ENCODE data around the gene FBN1.

FBN1 gene

GRCh38 chr15:48645558-48646330 is at the start of gene FBN1:
Gene FBN1 (minus strand): TSS chr15:48645709. CDS start chr15:48644769, 940 bp downstream.
- Histone ChIP-seq H4K20me1 (ENCODE audit: insufficient read depth, low read length) (no peaks in the 10 kb centered on the region), H3K9ac (ENCODE audit: low read length) (peak within 1 kb of the TSS; percentile 61), H3K4me1 (ENCODE audit: low read length) (peaks cover 7% of the 10 kb centered on the region), H3K4me2 (ENCODE audit: low read length) (peak within 1 kb of the TSS; percentile 100), H2AFZ (ENCODE audit: low read depth, low read length) (peak within 1 kb of the TSS; percentile 75), H3K27me3 (ENCODE audit: low read depth, low read length) (peaks cover 12% of the 10 kb centered on the region), H3K9me3 (ENCODE audit: insufficient read depth, low read length) (no peaks in the 10 kb centered on the region), H3K79me2 (ENCODE audit: low read length) (no peaks in the 10 kb centered on the region), H3K27ac (ENCODE audit: low read length) (no peak within 1 kb of the TSS), H3K4me3 (ENCODE audit: low read length) (peak within 1 kb of the TSS; percentile 88), H3K36me3 (replicated peaks; ENCODE audit: low read depth, low read length) (no peaks in the 10 kb centered on the region)
- TF ChIP-seq CTCF (IDR thresholded peaks at IDR 0.05; ENCODE audit: low read depth, low read length): no peak
- TF ChIP-seq EZH2phosphoT487 (IDR thresholded peaks at IDR 0.05; ENCODE audit: low read depth): no peak

DNA sequence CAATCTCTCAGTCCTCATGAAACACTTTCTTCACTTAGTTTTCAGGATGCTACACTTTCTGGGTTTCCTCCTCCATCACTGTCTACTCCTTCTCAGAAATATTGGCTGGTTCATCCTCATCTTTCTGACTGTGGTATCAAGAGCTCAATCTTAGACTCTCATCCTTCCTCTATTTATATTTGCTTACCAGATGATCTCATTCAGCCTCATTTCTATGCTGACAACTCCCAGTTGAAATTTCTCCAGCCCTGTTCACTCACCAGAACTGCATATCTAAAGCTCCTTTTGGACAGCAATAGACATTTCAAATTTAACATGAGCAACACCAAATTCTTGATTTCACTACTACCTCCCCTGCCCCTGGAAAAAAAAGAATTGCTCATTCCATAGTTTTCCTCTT is 48.0 kb upstream of the FBN1 start:
- Histone ChIP-seq H2AFZ (ENCODE audit: low read depth, low read length) (no peak overlapping the region), H3K9ac (ENCODE audit: low read length) (no peak overlapping the region), H3K4me3 (ENCODE audit: low read length) (no peak overlapping the region), H3K4me2 (ENCODE audit: low read length) (no peak overlapping the region), H3K4me1 (ENCODE audit: low read length) (peaks cover 9% of the 10 kb centered on the region), H3K79me2 (ENCODE audit: low read length) (no peaks in the 10 kb centered on the region), H4K20me1 (ENCODE audit: insufficient read depth, low read length) (no peaks in the 10 kb centered on the region), H3K36me3 (replicated peaks; ENCODE audit: low read depth, low read length) (peaks cover 5% of the 10 kb centered on the region), H3K27ac (ENCODE audit: low read length) (no peak overlapping the region), H3K27me3 (ENCODE audit: low read depth, low read length) (no peaks in the 10 kb centered on the region), H3K9me3 (ENCODE audit: insufficient read depth, low read length) (no peaks in the 10 kb centered on the region)
- no peak for TF ChIP-seq EZH2phosphoT487 (IDR thresholded peaks at IDR 0.05; ENCODE audit: low read depth)
- TF ChIP-seq CTCF (IDR thresholded peaks at IDR 0.05; ENCODE audit: low read depth, low read length): no peak

- Histone ChIP-seq H3K79me2 (ENCODE audit: low read length) (no peaks in the 10 kb centered on the region), H3K27me3 (ENCODE audit: low read depth, low read length) (no peaks in the 10 kb centered on the region), H3K27ac (ENCODE audit: low read length) (no peak overlapping the region), H3K4me1 (ENCODE audit: low read length) (no peaks in the 10 kb centered on the region), H4K20me1 (ENCODE audit: insufficient read depth, low read length) (no peaks in the 10 kb centered on the region), H2AFZ (ENCODE audit: low read depth, low read length) (no peak overlapping the region), H3K4me2 (ENCODE audit: low read length) (no peak overlapping the region), H3K9me3 (ENCODE audit: insufficient read depth, low read length) (no peaks in the 10 kb centered on the region), H3K9ac (ENCODE audit: low read length) (no peak overlapping the region), H3K4me3 (ENCODE audit: low read length) (no peak overlapping the region), H3K36me3 (replicated peaks; ENCODE audit: low read depth, low read length) (no peaks in the 10 kb centered on the region)
- TF ChIP-seq CTCF (IDR thresholded peaks at IDR 0.05; ENCODE audit: low read depth, low read length): no peak
- TF ChIP-seq EZH2phosphoT487 (IDR thresholded peaks at IDR 0.05; ENCODE audit: low read depth): no peak
Observed at GRCh38 chr15:48688493-48688892, 43.0 kb upstream of the FBN1 start.

- H3K9ac ChIP-seq (ENCODE audit: low read length): no peak overlapping the region
- H3K36me3 ChIP-seq (replicated peaks; ENCODE audit: low read depth, low read length): no peaks in the 10 kb centered on the region
- H3K27ac ChIP-seq (ENCODE audit: low read length): no peak overlapping the region
- no peaks in the 10 kb centered on the region for H3K79me2 ChIP-seq (ENCODE audit: low read length)
- H4K20me1 ChIP-seq (ENCODE audit: insufficient read depth, low read length): no peaks in the 10 kb centered on the region
- no peak overlapping the region for H3K4me3 ChIP-seq (ENCODE audit: low read length)
- H3K4me2 ChIP-seq (ENCODE audit: low read length): no peak overlapping the region
- no peak overlapping the region for H2AFZ ChIP-seq (ENCODE audit: low read depth, low read length)
- no peak for TF ChIP-seq CTCF (IDR thresholded peaks at IDR 0.05; ENCODE audit: low read depth, low read length)
- no peak for TF ChIP-seq EZH2phosphoT487 (IDR thresholded peaks at IDR 0.05; ENCODE audit: low read depth)
- no peaks in the 10 kb centered on the region for H3K9me3 ChIP-seq (ENCODE audit: insufficient read depth, low read length)
- H3K4me1 ChIP-seq (ENCODE audit: low read length): no peaks in the 10 kb centered on the region
- no peaks in the 10 kb centered on the region for H3K27me3 ChIP-seq (ENCODE audit: low read depth, low read length)
Observed at GRCh38 chr15:48683991-48684765, 38.7 kb upstream of the FBN1 start.
